HG02840 (cell line): Measurements from ENCODE around the gene DENND2D.

Experiments
- ATAC-seq: cut with Tn5 transposase; IDR thresholded peaks from one replicate; pipeline ENCODE4 v1.9.1; 2021; ENCODE audit warnings: mild to moderate bottlenecking, moderate library complexity, moderate number of reproducible peaks; ENCODE audit not compliant: unreplicated experiment, low FRiP score

Gene DENND2D

DNA sequence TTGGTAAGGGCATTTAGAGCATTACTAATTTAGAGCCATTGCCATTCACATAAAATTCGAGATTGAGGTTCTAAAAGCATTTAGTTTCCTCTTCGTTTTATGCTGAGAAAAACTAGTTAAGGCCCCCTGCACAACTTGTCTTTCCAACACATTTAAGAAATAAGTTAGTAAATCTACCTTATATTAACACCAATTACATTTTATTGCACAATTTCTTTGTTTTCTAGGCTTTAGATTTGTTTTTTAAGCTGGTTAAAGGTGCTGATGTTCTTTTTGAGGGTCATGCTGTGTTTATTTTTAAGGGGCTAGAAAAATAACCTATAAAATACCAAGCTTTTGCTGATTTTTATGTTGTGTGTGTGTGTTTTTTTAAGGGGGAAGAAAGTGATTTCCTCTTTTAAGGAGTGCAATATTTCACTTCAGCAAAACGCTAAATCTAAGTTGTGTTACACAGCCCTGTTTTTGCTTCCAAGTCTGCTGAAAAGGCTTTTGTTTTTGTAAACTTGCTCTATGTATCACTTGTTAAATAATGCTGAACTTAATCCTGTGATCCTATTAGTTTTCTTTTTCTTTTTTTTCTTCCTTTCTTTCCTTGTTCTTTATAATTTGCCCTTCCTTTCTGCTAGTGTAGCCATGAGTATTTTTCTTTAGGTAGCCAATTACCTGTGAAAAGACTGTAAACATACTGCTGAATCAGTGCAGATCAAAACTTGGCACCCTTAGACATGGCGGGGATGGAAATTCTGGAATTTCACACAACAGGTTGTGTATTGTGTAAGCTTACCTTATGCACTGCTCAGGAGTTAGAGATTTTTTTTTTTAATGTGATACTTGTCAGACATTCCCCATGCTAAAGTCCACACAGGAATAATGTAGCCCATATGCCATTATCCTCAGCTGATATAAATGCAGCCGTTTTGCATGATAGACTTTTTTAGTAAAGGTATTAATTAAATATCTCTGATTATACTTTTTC is 58.9 kb downstream of the DENND2D start:
- no peak for ATAC-seq

- peak; percentile 14 for ATAC-seq
Measured at GRCh38 chr1:111140680-111140967, 59.8 kb downstream of the DENND2D start.

GRCh38 chr1:111139956-111140679 is 60.3 kb downstream of the DENND2D start, which contains the start of the genes CEPT1 and DRAM2:
Gene CEPT1 (plus strand): TSS chr1:111140223. CDS start chr1:111147715, 7,492 bp downstream.
Gene DRAM2 (minus strand): TSS chr1:111140093. CDS start chr1:111131554, 8,539 bp downstream.
- ATAC-seq, result peak; percentile 74

DNA sequence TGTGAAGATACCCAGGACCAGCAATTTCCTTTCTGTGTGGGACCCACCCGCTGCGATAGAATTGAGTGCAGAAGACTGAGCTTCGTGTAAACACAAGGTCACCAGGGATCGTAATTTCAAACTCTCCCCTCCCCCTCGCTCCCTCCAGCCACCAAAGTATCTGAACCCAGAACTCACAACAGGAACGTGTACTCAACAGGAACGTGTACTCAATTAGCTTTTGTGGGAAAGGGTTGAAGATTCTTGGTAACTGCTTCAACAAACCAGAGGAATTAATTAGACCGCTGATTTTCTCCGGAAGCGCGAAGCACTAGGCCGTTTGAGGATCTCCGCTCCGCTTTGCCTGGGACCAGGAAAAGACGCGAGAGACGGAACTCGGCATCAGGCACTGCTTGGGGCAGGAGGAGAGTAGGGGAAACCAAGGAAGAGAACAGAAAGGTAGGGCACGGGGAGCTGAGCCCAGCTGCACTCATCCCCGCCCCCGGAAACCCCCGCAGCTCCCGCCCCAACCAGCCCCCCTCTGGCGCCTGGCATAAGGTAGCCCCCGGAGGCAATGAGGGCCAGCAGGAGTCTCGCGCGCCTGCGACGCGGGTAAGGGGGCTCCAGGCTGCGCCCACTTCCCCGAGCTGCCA is 61.0 kb downstream of the DENND2D start:
- peak; percentile 3 for ATAC-seq
